ENCODE measurements around the gene SCN3A.

SCN3A gene

DNA sequence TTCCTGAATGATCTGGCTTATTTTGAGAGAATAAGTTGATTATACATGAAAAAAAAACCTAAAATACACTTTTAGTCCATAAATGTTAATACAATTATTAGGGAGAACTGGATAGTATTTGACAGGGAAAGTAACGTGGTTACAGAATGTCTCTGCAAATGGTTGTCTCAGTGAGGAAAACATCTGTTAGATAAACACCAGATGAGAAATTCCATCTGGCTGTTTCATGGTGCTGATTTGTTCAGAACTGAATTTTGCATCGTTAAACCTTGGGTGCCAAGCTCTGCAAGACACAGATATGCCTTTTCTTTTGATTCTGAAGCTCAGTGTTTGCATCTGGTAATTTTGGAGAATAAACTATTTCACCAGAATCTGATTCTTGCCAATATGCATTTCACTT is 90.4 kb downstream of the SCN3A start:
- in situ Hi-C loops (cut with MboI; ENCODE audit: low sequenced_read_pairs) = no loop called here

DNA sequence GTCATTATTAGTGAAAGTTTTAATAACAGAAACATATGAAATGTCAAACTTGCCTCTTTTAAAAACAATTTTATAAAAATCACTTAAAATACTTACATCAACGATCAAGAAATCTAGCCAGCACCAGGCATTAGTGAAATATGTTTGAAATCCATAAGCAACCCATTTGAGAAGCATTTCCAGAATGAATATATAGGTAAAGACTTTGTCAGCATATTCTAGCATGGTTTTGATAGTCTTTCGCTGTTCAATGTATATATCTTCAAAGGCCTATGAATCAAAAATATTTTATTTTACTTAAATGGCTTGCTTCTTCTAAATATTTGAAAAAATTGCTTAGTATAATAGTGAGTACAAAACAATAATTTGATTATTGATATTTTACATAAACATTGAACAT is 91.1 kb downstream of the SCN3A start:
- in situ Hi-C loops (cut with MboI; ENCODE audit: low sequenced_read_pairs) = no loop called here

DNA sequence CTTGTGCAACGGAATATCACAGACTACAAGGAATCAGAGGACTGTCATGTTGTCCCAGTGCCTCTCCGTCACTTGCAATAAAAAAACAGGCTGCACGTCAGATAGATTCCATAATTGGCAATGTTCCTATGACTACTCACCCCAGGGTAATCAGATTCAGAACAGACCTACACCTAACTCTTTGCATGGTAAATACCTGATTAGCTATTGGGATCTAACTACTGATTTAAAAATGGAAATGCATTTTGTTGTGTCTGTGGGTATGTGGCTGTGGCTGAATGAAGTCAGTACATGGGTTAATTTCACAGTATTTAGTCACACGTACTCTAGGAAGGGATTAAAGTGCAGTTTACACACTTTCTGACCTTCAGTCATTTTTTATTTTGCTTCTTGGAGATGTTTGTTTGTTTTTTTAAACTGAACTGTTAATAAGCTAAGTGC is 91.7 kb downstream of the SCN3A start:
- in situ Hi-C loops (cut with MboI; ENCODE audit: low sequenced_read_pairs) = no loop called here

DNA sequence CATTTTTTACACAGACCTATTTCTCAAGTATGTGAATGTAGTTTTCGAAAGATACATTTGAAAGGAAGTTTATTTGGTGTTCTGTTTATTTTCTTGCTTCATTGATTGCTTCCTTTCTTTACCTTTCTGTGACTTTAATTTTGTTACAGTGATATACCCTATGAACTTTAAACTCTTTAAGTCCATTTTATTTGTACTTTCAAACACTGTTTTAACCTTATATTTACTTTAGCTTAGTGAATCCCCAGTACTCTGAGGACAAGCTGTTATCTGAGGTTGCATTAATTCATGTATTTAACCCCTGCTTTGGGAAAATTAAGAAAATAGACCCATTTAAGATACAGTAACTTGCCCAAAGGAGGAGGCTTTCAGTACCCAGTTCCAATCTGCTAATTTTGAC is 93.5 kb downstream of the SCN3A start:
- in situ Hi-C loops (cut with MboI; ENCODE audit: low sequenced_read_pairs) = no loop called here

DNA sequence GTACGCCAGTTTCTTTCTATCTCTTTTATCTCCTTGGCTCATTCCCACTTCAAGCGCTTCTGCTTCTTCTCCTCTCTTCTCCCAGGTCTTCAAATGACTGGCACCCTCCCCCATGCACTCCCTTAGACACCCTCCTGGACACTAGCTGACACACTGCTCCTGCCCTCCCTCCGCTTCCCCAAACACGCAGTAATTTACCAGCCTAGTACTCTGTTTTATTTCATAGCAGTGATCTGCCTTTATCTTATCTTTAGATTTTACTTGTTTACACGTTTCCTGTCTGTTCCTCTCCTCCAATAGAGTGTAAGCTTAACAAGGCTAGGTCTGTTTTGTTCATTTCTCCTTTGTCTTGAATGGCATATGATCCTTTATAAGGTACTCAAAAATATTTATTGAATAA is 93.9 kb downstream of the SCN3A start:
- in situ Hi-C loops (cut with MboI; ENCODE audit: low sequenced_read_pairs) = no loop called here

DNA sequence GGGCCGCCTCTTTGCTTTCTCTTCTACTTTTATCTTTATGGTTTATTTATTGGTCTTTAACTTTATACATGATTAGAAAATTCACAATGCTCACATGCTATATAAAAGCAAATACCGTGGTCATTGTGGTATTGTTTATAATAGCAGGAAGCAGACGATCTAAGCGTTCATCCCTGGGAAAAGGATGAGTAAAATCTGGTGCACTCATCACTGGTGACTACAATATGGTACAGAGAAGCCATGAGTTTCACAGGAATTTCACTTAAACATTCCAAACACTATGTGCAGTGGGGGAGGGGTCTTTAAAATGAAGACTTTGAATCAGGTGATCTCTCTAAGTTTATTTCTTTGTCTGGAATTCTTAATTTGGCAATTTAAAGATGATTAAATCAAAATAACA is 97.9 kb downstream of the SCN3A start:
- in situ Hi-C loops (cut with MboI; ENCODE audit: low sequenced_read_pairs) = no loop called here

DNA sequence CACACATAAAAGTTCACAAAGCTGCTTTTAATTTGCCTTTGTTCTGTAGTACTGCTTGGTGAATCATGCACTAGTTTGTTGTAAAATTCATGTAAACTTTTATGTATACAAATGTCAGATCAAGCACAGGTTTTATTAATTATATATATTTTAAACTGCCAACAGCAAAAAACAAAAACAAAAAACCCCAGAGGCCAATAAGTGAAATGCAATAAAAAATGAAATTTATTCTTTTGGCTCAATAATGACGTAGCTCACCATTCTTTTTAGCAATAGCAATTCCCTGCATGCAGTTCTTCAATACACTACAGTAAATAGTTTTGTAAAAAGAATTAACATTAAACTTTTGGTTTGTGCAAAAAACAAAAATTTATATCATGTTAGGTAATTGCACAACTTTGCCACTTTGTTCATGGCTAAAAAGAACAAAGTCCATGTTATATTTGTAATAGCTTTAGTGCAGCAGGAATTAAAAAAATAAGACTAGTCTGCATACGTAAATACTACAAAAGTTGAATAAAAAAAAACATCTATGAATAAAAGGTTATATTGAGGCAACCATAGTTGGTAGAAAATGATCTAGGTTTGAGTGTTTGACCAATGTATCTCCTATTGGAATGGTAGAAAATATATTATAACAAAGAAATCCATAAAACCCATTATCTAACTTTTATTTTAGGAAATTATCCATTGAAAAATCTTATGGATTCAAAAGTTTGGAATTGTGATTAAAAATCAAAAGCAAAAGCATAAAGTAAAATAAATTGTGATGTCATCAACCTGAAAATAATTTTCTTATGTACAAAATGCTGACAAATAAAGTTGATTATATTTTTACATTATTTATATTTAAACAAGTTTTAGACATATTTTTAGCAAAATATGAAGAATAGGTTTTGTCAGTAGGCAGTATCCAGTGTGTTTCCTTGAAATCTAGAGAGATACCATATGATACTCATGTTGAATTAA is 115.6 kb downstream of the SCN3A start:
- in situ Hi-C loops (cut with MboI; ENCODE audit: low sequenced_read_pairs) = no loop called here

DNA sequence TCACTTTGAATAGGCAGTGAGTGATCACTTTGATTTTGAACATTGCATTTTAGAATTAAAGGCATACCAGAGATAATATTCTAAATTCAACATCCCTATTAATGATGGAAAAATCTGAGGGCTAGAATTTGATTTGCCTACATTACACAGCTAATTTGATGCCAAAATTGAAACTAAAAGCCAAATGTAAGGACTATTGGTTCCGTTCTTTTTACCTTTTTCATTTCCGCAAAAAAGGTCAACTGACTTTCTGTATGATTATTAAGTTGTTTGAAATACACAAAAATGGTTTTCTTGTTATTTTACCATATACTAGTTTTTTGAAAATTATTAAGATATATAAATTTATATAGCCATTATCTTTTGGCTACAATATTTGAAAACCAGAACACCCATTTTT is 117.5 kb downstream of the SCN3A start:
- in situ Hi-C loops (cut with MboI; ENCODE audit: low sequenced_read_pairs) = no loop called here

DNA sequence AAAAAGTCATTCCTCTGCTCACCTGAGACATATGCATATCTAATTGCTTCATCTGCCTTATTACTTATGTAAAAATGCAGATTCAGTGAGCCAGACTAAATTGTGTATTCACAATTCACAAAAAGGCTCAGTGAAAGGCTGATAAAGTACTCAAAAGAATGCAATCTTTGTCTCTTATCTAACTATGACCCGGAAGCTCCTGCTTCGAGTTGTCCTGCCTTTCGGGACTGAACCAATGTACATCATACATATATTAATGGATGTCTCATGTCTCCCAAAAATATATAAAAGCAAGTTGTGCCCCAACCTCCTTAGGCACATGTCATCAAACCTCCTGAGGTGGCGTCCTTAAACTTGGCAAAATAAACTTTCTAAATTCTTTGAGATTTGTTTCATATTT is 120.5 kb downstream of the SCN3A start:
- in situ Hi-C loops (cut with MboI; ENCODE audit: low sequenced_read_pairs) = no loop called here

DNA sequence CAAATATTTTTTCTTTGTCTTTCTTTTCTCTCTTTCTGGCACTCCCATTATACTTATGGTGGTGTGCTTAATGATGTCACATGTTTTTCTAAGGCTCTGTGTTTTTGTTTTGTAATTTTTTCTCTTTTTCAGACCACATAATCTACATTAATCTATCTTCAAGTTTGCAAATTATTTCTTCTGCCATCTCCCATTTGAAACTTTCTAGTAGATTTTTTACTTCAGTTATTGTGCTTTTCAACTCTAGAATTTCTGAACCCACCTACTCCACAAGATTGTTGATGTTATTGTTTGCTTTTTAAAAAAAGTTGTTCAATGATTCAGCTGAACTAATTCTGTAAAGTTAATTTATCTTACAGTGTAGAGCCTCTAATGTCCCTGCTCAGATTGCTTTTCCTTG is 121.4 kb downstream of the SCN3A start:
- in situ Hi-C loops (cut with MboI; ENCODE audit: low sequenced_read_pairs) = no loop called here

DNA sequence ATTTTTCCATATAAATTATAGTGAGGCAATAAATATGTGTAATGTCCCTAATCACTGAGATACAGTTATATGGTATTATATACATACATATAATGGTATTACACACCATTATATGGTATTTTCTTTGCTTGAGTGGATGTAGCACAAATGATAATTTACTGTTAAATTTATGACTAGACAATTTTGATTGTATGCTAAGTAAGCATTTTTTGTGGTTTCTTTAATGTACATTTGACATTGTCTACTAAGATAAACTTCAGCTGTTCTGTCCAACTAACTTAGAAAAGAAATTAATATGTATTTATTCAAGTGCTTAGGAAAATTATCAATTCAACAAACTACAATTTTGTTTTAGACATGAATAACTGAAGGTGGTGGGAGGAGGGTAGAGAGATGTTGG is 122.6 kb downstream of the SCN3A start:
- in situ Hi-C loops (cut with MboI; ENCODE audit: low sequenced_read_pairs) = no loop called here

DNA sequence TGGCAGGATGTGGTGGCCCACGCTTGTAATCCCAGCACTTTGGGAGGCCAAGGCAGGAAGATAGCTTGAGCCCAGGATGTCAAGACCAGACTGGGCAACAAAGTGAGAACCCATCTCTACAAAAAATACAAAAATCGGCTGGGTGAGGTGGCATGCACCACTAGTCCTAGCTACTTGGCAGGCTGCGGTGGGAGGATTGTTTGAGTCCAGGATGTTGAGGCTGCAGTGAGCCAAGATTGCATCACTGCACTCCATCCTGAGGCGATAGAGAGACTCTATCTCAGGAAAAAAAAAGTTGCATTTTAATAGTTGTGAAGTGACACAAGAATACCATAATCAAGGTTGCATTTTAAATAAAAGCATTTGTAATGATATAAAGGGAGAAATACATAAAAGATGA is 124.4 kb downstream of the SCN3A start:
- in situ Hi-C loops (cut with MboI; ENCODE audit: low sequenced_read_pairs) = no loop called here

DNA sequence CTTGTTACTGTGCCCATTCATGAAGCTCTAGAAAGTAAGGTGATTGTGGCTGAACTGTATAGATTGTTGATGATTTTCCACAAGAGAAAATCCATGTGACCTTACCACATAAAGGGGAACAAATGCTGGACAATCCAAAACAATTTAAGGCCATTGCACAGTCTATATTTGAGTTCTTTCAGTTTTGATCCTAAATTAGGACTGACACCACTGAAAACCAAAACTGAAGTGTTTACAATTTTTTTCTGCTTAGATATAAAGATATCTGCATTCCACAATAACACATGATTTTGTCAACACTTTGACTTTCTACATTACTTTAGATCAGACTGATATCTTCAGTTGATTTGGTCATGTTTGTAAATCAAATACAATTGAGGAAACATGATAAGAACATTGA is 124.9 kb downstream of the SCN3A start:
- in situ Hi-C loops (cut with MboI; ENCODE audit: low sequenced_read_pairs) = no loop called here

DNA sequence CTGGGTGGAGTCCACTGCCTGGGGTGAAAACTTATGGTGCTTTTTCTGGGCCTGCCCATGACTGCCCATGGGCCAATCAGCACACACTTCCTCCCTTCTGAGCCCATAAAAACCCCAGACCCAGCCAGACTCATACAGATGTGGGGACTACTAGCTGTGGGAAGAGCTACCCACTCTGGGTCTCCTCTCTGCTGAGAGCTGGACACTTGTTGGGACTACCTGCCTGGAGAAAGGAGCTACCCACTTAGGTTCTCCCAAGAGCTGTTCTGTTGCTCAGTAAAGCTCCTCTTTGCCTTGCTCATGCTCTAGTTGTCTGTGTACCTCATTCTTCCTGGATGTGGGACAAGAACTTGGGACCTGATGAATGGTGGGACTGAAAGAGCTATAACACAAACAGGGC is 129.0 kb downstream of the SCN3A start:
- in situ Hi-C loops (cut with MboI; ENCODE audit: low sequenced_read_pairs) = no loop called here

DNA sequence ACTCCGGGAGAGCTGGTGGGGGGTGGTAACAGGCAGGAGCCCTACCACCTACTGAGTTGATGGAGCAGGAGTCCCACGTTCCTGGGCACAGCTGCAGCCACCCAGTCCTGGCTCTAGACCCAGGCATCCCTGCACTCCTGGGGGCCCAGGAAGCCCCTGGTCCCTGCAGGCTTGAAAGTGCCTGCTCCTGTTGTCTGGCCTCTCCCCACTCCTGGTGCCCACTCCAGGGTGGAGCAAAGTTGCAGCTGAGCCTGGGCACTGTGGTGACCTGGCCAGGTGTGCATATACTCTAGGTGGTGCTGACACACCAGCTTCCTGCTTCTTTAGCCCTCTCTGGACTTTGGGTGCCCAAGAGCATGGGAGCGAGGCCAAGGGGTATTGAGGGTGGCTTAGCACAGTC is 129.5 kb downstream of the SCN3A start:
- in situ Hi-C loops (cut with MboI; ENCODE audit: low sequenced_read_pairs) = no loop called here

DNA sequence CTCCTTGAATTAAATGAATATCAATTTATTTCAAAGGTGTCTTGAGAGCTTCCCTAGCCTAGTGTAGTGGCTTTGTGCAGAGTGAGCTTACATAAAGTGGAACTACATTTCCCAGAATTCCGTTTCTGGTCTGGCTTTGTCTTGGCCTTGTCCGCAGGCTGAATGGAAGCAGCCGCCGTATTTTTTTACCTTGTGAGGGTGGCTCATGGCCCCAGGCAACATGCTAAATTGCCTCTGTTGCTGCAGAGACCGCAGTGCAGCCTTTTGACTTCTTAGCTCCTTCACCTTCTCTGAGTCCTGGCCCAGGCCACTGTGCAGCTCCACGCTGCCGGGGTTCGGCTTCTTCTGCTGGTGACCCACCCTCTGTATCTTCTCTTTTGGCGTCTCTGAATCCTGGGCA is 133.8 kb downstream of the SCN3A start:
- in situ Hi-C loops (cut with MboI; ENCODE audit: low sequenced_read_pairs) = no loop called here

DNA sequence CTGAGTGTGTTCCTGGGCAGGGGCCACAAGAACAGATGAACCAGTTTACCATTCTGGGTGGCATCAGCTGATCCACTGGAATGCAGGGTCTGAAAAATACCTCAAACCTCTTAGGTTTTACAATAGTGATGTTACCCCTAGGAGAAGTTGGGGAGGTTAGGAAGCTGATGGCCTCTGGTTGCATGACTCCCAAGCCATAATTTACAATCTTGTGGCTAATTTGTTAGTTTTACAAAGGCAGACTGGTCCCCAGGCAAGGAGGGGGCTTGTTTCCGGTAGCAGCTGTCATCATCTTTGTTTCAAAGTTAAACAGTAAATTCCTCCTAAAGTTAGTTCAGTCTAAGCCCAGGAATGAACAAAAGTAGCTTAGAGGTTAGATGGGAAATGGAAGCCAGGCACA is 134.7 kb downstream of the SCN3A start:
- in situ Hi-C loops (cut with MboI; ENCODE audit: low sequenced_read_pairs) = no loop called here

DNA sequence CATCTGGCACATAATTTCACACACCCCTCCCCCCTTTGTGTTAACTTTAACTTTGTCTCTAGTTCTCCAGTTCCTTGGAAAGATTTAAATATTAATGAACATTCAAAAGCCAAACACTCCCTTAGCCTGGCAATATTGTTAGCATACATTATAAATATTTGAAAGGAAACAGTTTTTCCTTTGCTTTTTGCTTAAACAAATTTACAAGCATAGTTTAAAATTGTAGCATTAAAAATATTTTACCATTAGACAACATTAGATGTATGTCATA is 135.4 kb downstream of the SCN3A start:
- in situ Hi-C loops (cut with MboI; ENCODE audit: low sequenced_read_pairs) = no loop called here

DNA sequence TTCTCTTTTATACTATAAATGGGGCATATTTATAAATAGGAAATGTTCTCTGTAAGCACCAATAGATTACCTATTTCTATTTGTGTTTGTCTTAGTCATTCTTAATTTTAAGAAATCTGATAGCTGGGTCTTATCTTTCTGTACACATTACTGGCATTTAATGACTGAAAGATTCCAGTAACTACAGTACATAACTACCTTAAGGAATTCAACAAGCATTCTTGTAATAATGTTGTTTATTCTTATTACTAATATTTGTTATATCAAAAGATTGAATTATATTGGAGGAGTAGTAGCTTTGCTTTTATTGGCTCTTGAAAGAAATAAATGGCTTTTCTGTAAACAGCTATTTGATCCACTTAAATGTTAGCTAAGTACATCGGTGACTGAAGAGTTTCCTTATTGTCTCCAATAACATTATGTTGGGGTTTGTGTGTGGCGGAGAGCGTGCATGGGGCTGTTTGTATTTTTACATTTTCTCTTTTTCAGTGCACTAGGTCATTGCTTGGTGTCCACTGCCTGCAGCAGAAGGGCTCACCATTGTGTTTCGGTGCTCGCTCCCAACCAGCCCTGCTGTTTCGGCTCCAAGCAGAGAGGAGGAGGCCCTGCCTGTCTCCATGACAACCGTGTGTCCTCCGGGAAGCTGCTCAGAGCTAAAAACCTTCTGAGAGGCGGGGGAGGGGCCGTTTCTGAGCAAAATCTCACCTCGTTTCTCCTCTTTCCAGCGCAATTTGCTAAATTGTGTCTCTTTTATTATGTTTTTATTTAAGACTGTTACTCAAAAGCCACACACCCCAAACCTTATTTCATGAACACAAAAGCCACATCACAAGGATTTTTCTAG is 136.0 kb downstream of the SCN3A start:
- in situ Hi-C loops (cut with MboI; ENCODE audit: low sequenced_read_pairs) = no loop called here

DNA sequence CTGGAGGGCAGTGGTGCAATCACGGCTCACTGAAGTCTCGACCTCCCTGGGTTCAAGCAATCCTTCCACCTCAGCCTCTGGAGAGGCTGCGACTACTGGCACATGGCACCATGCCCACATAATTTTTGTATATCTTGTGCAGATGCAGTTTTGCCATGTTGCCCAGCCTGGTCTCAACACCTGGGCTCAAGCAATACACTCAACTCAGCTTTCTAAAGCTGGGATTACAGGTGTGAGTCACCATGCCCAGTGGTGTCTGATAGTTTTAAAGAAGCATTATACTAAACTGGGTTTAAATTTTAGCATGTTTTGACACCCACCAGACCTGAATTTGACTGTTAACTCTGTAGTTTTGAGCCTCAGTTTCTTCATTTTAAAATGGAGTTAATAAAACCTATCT is 139.1 kb downstream of the SCN3A start:
- in situ Hi-C loops (cut with MboI; ENCODE audit: low sequenced_read_pairs) = no loop called here

DNA sequence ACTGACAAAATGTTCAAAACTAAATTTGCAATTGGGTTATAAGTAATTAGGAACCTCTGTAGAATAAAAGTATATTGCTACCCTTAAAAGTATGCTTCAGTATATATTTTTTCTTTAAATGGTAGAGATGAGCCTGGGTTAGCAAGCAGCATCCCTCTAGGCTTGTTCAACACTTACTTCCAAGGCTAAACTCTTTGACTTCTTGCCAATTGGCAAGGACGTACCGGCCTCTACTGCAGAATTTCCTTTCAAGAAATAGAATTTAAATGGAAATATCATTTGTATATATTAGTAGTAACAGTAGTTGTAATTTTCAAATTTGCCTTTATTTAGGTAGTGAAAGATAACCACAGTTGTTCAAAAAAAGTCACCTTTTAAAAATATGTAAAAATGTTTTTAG is 143.4 kb downstream of the SCN3A start:
- in situ Hi-C loops (cut with MboI; ENCODE audit: low sequenced_read_pairs) = no loop called here
